DMS 273 treated with DMSO at 0.1 percent for 48 hours (cell line): ENCODE results near the gene ADAMTS15.

Source experiments
- DNase-seq: peaks from one replicate; lab custom pipeline; 2025; lab: John Stamatoyannopoulos, UW

ADAMTS15 gene

DNA sequence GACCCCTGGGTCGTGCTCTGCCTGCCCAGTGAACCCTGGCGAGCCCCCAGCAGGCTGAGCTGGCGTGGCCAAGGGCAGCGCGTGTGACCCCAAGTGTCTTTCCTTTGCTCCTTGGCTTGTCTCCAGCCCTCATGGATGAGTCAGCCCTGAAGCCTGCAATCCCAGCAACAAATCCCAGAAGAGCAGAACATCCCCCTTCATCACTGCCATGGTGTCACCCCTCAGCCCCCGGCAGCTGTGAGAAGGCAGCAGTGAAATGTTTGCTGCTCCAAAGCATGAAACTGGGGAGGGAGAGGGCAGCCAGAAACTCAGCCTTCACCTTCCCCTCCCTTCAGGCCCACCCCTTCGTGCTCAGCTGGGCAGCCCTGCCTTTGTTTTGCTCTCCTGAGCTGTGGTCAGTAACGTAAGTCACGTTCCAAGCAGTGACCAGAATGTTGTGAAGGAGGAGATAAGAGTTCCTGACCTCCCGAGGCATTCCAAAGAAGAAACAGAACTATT, 29.8 kb downstream of the ADAMTS15 start:
- no peak for DNase-seq

DNA sequence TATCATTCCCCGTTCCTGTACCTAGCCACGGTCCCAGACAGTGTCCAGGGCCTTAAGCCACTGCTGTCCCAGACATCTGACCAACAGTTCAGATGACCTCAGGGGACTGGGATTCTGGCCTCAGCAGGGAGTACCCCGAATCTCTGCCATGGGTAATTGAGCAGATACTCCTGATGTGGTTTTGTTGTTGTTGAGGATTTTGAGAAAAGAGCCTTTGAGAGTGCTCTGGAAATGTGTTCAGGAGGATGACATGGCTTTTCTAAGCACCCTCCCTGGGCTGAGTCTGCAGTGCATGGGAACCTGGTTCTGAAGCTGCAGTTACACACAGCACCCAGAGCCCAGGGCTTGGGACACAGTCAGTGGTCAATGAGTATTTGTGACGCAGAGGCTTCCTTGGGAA, 30.4 kb downstream of the ADAMTS15 start:
- no peak for DNase-seq

DNA sequence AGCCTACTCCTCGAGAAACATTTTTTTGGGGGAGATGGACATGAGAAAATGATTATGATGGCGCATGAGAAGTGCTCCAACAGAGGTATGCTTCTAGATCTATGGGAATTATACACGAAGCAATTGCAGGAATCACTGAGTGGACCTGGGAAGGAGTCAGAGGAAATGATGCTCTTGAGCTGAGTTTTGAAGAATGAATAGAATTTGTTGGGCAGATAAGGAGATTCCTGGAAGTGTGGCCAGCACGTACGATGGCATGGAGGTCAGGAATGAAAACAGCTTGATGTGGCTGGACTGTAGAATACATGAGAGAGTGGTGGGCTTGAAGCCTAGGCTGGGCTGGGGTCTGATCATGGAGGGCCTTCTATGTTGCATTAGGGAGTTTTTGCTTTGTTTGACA, 31.7 kb downstream of the ADAMTS15 start:
- DNase-seq: no peak

DNA sequence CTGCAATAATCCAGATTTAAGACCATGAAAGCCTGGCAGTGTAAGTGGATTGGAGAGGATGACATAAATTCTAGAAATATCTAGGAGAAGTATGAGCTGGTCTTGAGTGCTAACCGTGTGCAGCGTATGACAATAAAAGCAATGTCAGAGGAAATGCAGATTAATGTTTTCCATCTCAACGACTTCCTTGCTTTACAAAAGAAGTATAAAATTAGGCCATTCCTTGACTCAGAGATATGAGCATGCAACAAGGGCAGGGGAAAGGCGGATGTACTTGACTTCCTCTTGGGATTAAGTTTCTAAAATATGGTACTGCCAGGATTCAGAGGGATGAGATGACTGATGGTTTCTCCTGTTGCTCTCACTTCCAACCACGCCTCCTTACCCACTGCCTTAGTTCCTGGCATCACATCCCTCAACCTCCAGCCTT, 32.3 kb downstream of the ADAMTS15 start:
- no peak for DNase-seq

DNA sequence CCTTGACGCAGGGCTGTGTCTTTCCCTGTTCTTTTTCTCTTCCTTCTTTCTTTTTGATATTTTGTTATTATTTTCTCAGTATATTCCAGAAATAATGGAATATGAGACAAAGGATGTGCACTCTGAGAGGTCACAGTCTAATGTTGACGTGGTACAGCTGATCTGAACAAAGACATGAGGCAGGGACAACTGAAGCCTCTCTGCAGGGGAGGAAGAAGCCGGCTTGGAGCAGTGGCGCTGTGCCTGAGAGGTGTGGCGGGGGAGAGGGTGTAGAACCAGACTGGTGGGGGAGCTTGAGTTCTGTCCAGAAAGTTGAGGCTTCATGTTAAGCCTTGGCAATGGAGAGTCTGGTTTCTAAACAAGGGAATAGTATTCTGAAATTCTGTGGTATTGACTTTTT, 34.7 kb downstream of the ADAMTS15 start:
- DNase-seq: no peak

DNA sequence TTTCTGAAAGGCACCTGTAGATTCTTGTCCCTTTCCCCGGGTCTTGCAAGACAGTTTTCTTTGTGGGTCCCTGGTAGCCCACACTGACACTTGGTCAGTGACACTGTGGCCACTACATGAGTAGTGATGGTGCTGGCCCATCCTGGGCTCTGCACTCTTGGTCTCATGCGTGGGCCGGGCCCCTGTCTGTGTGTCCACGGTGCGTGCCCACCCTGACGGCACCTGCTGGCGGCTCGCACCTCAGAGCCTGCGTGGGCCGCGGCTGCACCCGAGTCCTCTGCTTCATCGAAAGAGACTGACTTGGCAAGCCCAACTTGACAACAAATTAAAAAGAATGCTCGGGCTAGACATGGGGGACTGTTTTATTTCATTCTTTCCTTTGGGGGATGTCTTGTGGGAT, 37.5 kb downstream of the ADAMTS15 start:
- DNase-seq: no peak

DNA sequence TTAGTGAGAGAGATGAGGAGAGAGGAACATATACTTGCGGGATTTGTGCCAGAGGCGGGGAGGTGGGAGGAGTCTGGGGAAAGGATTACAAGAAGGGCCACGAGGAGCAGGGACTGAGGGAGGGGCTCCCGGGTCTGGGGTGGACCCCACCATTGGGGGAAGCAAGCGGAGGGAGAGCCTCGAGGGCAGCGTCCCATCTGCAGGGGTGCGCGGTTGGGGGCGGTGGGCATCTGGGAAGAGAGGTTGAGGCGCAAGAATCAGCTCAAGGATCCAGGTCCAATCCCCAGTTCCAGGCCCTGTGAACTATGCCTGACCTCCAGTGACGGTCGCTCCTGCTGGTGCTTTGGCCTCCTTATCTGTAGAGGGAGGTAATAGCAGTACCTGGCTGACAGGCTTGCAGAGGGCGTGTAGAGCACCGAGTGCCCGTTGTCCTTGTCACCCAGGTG, 38.0 kb downstream of the ADAMTS15 start:
- no peak for DNase-seq

DNA sequence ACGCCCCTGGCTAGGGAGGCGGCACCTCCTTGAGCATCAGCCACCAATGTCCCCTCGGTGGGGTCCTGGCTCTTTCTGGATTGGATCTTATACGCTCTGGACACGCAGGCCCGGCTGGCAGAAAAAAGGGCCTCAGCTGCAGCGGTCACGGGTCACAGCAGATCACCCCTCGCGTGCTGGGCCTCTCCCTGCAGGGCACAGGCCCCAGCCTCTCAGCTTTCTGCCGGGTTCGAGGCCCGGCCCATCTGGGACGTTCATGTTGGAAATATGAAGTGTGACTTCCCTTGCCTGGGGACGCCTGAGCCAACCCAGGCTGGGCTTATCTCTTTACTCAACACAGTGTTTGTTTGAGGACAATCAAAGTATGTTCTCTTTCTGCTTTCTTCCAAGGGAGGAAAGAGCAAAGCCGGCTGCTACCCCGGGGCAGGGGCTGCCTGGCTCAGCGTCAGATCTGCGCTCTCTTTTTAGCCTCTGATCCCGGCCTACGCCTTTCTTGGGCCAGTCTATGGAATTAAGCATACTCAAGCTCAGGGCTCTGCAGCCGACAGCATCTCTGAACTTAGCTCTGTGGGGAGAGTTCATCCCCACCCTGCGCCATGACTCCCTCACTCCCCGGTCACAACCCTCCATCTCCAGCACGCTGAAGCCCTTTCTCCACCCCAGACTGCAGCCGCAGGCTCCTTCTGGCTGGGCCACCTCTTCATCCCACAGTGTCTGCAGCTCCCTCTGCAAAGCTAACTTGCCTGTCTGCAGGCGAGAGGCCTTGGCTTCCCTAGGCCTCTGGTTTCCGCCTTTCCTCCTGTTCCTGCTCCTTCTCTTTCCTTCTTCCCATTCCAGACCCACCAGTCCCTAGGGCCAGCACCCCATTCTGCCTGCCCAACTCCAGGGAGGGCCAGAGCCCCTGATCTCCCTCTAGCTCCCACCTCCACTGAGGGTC, 38.8 kb downstream of the ADAMTS15 start:
- no peak for DNase-seq

DNA sequence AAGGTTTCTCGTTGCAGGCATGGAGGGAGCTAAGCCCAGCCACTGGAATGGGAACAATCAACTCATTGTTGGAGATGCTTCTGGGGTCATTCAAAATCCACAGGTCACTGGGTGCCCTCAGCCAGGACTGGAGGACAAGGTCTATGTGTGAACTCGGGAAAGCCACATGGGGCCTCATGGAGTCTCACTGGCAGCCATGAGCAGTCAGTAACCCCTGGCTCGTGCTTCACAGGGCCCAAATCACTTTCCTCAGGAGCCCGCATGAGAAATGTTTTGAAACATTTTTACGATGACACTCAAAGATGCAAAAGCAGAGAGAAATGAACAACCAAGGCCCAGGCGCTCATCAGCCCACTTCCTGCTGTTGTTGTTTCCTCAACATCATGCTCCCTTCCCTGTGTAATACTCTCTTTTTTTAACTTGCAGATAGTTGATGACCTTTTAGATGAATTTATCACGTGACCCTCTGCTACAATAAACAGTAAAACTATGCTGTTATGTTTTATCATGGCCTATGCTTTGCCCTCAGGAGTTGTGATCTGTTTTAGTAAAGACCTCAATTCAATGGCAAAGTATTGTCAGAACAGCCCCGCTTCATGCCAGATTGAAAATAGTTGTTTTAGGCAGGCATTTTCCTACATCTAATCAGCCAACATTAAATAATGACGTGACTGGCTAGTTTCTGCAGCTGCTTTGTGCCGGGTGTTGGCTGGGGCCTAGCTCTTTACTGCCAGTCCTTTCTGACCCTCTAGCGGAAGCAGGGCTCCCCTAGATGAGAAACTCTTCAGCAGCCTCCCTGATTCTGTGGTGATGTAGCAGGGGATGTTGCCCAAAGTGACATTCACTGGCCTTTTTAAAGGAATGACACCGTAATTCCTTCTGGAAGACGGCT, 39.7 kb downstream of the ADAMTS15 start:
- no peak for DNase-seq

DNA sequence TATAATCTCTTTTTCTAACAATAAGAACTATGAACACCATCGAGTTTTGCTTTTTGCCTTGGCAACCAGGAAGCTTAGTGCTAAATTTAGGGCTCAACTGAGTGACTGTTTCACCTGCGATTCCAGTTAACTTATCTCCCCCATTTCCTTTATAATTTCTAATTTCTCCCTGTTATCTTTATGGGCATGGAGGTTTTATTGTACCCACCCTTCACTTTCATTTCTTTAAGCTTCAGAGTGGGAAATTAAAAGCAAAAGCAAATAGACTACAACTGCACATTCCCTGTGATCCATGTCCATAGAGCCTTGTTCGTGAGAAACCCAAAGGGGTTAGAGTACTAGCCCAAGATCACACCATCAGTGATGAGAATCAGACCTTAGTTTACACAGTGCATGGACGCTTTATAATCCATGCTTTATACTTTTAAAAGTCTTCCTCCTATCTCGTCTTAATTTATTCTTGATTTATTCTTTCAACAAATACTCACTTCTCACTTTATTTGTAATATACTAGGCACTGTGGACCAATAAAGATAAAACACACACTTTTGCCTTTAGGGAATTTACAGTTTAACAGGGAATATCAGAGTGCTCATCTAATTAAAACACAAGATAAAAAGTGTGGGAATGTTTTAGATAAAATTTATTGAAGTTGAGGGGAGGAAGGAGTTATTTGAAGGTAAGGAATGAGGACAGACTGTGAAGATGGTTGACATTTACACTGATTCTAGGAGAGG, 40.6 kb downstream of the ADAMTS15 start:
- no peak for DNase-seq

DNA sequence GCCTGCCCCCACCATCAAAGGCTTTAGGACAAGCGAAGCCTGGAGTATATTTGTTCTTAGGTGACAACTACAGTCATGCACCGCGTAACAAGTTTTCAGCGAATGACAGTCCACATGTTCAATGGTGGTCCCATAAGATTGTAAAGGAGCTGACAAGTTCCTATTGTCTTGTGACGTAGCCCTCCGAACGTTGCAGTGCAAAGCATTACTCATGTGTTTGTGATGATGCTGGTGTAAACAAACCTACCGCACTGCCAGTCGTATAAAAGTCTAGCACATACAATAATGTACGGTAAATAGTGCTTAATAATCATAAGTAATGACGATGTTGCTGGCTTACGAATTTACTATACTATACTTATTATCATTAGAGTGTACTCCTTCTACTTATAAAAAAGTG, 41.3 kb downstream of the ADAMTS15 start:
- DNase-seq: no peak

DNA sequence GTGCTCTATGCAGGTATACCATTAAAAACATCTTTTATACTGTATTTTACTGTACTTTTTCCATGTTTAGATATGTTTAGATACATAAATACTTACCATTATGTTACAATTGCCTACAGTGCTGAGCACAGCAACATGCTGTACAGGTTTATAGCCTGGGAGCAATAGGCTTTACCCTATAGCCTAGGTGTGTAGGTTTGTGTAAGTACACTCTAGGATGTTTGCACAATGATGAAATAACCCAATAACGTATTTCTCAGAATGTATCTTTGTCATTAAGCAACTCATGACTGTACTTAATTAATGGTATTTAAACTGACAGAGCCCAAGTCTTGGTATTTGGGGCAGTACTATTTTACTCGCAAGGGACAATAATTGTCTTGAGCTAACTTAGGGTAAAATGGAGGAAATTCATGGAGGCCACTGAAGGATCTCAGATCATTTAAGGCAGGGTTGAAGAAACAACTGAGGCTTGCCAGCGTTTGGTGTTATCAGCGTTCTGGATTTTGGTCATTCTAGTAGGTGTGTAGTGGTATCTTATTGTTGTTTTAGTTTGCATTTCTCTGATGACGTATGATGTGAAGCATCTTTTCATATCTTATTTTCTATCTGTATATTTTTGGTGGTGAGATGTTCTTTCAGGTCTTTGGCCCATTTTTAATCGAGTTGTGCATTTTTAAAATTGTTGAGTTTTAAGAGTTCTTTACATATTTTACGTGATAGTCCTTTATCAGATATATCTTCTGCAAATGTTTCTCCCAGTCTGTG, 42.4 kb downstream of the ADAMTS15 start:
- DNase-seq: no peak

DNA sequence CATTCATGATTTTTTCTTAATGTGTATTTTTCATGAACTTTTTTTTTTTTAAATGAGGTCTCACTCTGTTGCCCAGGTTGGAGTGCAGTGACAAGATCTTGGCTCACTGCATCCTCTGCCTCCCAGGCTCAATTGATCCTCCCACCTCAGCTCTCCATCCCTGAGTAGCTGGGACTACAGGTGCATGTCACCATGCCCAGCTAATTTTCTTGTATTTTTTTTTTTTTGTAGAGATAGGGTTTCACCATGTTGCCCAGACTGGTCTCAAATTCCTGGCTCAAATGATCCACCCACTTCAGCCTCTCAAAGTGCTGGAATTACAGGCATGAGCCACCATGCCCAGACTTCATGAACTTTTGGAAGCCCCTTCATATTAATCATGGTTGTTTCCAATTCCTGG, 49.7 kb downstream of the ADAMTS15 start:
- no peak for DNase-seq

DNA sequence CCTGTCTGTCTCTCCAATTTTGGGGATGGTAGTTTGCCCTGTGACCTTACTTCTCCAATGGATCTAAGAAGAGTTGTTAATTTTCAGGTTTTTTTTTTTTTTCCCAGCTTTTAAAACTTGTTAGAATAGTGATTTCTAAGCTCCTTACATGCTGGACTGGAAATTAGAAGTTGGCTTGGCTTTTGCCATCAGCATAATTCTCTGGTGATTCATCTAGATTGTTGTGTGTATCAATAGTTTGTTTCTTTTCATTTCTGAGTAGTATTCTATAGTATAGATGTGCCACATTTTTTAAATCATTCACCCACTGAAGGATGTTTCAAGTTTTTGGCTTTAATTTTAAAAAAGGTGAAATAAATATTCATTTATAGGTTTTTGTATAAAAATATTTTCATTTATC, 51.4 kb downstream of the ADAMTS15 start:
- DNase-seq: no peak

DNA sequence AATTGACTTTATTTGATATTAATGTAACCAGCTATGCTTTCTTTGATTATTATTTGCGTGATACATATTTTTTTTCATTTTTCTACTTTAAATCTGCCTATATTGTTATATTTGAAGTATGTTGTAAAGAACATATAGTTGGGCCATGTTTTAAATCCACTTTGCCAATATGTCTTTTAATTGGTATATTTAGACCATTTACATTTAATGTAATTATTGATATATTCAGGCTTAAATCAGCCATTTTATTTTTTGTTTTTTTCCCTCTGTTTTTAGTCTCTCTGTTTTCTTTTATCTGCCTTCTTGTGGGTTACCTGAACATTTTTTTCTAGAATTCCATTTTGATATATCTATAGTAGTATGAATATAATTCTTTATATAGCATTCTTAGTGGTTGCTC, 55.9 kb downstream of the ADAMTS15 start:
- DNase-seq: no peak

DNA sequence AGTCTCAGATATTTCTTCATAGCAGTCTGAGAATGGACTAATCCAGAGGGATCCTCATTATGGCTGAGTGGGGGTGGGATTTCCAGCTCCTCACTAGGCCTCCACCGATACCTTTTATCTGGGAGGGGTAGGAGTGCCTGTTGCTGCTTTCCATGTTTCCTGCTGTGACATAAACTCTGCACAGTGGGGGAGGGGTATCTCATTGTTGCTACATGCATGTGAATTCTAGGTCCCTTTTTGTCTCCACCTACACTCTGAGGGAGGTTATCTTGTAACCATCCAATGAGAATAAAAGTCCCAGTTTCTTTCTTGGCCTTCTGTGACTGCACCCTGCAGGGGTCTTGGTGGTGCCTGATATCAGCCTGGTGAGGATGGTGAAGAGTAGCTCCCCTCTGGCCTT, 60.5 kb downstream of the ADAMTS15 start:
- no peak for DNase-seq

DNA sequence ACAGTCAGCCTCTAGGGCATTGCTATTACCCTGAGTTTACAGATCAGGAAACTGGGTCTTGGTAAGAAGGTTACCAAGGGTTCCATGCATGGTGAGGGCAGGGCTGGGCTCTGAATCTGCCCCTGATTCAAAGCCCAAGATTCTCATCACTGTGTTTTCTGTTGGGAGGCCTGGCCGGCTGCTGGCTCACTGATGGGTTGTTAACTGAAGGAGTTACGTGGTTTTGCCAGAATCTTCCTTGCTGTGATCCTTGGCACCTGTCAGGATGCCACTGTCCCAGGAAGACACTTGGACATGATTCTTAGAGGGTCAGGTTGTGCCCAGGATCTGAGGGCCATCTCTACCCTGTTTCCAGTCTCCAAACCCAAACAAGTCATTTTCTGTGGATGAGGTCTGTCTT, 61.5 kb downstream of the ADAMTS15 start:
- no peak for DNase-seq

DNA sequence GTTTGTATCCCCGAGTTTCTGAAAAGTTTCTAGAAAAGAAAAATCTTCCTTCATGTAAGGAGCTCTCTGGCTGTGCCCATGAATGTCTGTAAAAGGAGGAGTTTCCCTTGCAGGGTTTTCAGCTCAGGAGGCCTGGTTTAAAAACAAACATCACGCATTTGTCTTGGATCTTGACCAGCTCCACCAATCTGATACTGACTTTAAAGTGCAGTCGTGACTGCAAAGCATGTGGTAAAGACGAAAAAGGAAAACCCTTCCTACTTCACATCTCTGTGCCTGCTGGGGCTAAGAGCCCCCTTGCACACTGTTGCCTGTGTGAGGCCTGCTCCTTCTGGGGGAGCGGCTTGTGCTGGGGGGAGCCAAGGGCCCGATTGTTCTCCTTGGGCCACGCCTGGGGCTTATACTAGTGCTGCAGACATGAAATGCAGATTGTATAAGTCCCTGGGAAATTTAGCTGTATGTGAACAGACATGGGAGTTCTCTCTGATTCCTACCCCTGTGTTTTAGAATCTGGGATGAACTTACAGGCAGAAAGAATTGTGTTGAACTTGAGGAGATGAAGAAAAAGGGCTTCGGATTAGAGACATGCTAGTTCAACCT, 62.1 kb downstream of the ADAMTS15 start:
- DNase-seq: no peak

DNA sequence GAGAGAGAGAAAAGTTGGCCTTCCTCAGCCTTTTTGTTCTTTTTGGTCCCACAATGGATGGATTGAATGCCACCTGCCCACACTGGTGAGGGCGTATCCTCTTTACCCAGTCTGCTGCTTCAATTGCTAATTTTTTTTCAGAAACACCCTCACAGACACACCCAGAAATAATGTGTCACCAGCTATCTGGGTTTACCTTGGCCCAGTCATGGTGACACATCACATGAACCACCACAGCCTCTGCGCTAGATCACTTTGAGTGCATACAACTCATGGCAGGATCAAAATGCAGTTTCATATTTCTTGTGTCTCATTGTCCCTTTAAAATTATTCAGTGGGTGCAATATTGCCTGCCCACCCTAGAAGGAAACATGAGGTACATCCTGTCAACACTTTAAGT, 63.3 kb downstream of the ADAMTS15 start:
- no peak for DNase-seq

DNA sequence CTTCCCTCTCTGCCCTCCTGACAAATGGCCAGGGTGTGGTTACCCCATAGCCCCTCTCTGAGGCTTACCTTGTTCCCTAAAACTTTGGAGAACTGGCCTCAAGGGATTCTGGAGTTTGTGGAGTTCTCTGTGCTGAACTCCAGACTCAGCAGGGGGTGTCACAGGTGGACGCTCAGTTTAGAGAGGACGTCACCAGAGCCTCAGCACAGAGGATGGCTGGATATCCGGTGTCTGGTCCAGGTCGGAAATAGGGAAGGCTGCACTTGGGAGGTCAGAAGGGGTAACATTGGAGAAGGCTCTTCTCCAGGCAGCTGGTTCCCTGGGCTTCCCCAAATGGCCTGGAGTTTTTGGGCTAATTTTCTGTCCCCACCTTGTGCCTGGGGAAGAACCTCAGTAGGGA, 64.2 kb downstream of the ADAMTS15 start:
- DNase-seq: no peak

DNA sequence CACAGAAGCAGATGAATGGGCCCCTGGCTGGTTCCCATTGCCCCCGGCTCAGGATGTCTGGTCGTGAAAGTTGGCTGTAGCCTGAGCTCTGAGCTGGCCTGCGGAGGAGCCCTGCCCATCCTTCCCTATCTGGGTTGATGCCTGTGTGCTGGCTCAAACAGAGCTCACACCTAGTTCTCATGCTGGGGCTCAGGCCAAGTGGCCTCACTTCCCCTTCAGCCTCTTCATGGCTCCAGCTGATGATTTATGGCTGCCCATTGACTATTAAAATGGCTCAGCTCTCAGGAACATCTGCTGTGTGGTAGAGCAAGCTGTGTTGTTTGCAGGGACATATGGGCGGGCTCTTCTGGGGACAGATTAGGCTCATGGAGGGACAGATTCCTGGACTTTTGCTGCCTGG, 64.7 kb downstream of the ADAMTS15 start:
- peak; percentile 94 for DNase-seq
